ENCODE results near the gene CLCN5.

CLCN5 gene

DNA sequence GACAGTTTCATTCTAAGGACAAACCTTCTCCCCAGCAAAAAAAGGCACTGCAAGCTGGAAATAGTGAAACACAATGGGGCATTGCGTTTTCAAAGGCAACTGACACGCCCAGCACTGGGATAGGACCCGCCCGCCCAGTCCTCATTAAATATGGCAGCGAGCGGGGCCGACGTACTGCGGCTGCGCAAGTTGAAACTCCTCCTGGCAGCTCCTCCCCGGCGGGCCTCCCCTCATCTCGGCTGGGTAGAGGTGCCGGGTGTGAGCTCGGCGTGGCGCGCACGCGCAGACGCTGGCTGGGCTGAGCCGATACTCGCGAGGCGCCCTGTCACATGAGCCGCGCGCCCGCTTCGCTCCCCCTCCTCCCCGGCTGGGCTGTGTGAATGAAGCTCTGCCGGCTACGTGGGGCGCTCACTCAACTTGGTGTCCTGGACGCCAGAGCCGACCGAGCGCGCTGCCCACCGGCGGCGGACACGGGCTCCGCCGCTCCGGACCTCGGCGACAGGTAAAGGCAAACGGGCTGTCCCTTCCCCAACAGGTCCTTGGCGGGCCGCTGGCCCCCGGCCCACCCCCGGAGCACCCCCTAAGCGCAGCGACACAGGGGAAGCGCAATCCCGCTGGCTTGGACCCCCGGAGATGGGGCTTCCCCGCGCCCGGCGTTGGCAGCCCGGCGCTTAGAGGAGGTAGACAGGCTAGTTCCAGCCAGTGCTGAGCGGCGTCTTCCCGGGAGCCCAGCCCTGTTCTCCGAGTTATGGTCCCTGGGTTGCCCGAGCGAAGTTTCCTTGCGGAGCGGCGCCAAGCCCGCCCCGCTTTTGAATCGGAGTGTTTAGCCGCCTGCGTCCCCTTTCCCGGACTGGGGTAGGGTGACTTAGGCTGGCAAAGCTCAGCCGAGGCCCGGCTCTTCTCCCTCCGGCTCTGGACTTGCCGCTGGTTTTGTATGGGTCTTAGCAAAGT, at the start of gene CLCN5:
Gene CLCN5, plus strand, starts transcription at position 306 of the 951 bp plus-strand sequence. CDS start 2,703 bp downstream, outside the sequence.
- DNase-seq = peak; percentile 93

DNA sequence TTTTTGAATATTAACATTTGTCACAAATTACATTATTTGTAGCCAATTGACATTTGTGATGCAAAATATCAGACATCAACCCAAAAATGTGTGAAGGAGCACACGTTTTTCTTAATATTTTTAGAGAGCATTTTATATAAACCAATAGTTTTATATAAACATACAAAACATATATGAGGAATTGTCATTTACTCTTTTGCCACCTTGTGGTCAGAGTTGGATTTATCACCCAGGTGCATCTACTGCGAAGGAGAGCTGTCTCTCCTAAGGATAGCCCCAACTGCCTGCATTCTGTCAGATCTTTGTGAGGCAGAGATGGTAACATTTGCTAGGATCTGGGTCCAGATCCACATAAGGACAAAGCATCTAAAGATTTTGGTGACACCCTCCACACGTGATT, 45.6 kb upstream of the CLCN5 start:
- DNase-seq = no peak

DNA sequence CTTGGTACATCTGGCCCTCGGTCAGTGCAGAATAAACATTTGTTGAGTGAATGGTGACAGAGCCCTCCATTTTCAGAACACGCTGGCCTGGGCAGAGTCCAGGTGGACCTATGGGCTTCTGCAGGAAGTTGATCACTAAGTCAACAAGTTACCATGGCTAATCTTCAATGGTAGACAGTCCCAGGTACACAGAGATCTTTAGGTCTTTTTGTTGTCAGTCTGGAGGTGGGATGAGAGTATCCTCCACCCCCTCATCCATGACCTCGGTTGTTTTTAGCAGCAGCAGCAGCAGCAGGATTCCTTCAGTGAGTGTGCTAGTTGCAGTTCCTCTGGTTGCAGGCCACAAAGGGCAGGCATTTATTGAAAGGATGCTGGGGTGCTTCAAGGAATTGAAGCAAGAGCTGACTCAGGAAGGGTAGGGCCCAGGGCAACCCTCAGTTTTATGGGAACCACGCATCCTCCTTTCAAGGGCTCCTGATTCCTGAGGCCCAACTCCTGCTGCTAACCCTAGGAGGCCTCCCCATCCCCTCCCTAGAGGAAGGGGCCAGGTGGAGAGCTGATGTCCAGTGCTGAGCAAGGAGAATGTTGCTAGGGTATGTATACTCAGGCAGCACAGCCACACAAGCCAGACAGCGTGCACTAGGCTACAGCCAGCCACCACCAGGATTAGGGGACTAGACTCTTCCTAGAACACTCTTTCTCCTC, 44.8 kb upstream of the CLCN5 start:
- DNase-seq = peak; percentile 17

DNA sequence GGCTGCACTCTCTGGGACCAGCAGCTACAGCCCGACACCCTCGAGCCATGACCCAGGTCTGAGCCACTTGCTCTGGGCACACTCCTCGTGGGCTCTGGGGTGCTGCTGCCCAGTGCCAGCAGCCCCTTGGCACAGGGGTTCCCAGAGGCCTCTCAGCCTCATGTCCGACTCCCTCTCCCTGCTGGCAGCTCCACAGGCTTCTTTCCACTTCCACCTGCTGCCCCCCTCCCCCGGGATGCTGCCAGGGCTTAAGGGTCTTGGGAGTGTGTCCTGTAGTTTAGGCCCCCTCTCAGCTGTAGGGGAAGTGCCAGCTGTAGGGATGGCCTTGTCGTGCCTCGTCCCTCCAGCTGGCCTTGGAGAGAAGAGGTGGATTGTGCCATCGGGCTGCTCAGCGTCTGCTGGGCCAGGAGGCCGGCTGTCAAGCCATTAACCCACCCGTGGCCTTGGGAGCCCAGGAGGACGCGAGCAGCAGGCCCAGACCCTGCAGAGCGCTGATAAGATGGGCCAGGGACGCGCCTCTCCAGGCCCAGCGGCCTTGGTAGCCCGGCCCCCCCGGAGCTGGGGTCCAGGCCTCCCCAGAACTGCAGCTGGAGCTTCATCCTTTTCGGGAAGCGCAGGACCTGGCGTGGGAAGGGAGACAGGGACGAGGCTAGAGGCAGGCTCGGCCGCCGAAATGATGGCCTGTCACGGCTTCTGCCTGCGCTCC, 44.1 kb upstream of the CLCN5 start:
- DNase-seq = no peak

DNA sequence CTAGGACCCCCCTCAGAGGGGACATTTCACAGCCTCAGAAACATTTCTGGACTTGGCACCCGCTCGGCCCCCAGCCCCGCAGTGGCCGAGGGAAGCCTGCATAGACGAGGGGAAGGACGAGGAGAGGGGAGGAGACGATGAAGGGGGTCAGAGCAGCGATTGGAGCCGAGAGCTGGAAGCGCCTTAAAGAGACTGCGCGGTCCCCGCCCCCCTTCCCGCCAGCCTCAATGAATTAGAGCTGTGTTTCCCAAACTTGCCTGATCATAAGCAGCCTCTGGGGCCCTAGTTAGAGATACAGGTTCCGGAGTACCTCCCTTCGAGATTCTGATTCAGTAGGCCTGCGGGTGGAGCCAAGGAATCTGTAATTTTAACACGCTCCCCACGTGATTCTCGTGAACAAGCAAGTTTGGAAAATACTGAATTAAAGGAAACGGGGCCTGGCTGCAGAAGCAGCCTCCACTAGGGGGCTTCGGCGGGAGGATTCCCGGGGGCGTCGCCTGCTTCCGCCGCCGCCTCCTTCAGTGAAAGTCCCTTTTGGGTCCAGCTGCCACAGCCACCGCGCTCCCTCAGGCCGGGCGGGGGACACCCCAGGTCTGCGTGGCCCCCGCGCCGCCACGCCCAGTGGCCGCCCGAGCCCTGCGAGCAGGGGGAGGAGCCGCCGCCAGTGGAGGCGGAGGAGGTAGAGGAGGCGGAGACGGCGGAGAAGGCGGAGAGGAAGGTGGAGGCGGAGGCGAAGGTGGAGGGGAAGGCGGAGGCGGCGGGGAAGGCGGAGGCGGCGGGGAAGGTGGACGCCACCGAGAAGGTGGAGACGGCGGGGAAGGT, 43.4 kb upstream of the CLCN5 start, which contains the start of gene USP27X:
Gene USP27X, plus strand, starts transcription at position 651 of the 822 bp plus-strand sequence. CDS start 824 bp downstream, outside the sequence.
- DNase-seq = peak; percentile 74

DNA sequence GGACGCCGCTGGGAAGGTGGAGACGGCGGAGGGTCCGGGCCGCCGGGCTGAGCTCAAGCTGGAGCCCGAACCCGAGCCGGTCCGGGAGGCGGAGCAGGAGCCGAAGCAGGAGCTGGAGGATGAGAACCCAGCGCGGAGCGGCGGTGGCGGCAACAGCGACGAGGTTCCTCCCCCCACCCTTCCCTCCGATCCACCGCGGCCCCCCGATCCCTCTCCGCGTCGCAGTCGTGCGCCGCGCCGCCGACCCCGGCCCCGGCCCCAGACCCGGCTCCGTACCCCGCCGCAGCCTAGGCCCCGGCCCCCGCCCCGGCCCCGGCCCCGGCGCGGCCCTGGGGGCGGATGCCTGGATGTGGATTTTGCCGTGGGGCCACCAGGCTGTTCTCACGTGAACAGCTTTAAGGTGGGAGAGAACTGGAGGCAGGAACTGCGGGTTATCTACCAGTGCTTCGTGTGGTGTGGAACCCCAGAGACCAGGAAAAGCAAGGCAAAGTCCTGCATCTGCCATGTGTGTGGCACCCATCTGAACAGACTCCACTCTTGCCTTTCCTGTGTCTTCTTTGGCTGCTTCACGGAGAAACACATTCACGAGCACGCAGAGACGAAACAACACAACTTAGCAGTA, 42.6 kb upstream of the CLCN5 start:
- DNase-seq = peak; percentile 4

DNA sequence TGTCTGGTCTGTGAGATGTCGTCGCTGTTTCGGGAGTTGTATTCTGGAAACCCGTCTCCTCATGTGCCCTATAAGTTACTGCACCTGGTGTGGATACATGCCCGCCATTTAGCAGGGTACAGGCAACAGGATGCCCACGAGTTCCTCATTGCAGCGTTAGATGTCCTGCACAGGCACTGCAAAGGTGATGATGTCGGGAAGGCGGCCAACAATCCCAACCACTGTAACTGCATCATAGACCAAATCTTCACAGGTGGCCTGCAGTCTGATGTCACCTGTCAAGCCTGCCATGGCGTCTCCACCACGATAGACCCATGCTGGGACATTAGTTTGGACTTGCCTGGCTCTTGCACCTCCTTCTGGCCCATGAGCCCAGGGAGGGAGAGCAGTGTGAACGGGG, 41.7 kb upstream of the CLCN5 start:
- DNase-seq = no peak

DNA sequence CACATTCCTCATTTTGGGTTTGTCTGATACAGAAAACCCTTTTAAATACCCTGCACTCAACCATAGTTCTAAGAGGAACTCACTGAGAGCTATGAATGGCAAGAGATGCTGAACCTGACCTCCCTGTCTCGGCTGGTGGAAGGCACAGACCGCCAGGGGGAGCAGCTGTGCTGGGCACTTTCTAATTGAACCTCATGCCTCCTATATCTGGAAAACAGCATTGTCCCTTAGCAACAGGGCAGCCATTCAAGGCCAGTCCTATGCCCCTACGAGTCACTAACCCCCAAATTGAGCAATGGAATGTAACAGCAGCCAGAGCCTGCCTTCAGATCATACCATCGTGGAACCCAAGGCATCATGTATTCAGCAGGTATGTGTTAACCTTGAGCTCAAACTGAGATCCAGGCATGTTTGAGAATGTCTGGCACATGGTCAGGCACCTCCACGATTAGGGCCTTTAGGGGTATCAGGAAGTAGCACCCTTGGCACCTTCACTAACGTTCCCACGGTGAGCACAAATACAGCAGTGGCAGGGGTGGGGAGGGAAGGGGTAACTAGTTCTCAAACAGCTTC, 38.0 kb upstream of the CLCN5 start:
- peak; percentile 55 for DNase-seq

DNA sequence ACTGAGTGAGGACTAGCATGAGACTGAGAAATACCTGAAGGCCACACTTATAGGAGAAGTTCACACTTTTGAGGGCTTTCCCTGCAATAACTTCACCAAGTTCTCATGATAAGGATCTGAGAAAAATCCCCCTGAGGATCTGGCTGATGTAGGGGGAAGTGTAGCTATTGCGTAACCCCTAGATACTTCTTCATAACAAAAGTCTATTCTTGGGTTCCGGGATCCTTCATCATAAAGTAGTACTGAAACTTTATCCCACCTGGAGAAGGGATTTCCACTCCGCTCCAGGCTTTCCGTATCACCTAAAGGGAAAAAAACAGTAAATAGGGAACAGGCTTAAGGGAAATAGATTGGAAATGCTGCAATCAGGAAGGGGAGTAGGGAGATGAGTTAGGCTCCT, 29.9 kb upstream of the CLCN5 start:
- DNase-seq = peak; percentile 52

DNA sequence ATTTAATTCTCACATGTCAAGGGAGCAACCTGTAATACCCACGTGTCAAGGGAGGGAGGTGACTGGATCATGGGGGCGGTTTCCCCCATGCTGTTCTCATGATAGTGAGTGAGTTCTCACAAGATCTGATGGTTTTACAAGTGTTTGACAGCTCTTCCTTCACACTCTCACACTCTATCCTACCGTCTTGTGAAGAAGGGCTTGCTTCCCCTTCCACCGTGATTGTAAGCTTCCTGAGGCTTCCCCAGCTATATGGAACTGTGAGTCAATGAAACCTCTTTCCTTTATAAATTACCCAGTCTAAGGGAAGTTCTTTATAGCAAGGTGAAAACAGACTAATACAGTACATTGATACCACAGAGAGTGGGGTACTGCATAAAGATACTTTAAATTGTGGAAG, 25.4 kb upstream of the CLCN5 start:
- DNase-seq = no peak

DNA sequence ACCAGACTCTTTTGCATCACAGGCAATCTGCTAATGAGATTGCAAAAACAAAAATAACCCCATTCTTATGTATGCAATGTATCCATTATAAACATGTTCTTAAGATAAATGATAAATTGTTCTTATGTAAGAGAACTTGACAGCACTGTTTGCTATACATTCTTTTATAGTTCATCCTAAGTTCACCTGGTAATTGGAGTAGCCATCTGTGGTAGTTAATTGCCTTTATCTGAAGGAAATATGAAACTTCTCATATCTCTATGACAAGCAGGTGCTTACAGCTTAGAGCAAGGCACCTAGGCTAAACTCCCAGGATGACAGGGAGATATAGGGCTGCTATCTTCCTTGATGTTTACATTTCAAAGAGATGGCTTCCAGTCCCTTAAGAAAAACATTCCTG, 21.3 kb upstream of the CLCN5 start:
- no peak for DNase-seq

DNA sequence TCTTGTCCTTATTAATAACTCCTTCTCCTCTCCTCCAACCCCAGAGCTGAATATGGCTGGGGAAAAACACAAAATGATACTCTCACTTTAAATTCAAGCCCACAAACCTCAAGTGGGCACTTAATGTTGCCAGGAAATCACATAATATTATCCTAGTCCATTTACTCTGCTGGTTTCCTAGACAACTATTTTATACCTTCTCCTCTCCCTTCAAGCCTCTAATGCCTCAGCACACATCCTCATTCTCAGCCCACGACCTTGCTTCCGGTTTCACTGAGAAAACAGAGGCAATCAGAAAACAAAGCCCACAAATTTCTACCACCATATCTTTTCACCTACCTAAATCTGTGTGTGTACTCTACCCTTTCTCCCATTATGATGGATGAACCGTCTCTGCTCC, 12.1 kb upstream of the CLCN5 start:
- peak; percentile 32 for DNase-seq

DNA sequence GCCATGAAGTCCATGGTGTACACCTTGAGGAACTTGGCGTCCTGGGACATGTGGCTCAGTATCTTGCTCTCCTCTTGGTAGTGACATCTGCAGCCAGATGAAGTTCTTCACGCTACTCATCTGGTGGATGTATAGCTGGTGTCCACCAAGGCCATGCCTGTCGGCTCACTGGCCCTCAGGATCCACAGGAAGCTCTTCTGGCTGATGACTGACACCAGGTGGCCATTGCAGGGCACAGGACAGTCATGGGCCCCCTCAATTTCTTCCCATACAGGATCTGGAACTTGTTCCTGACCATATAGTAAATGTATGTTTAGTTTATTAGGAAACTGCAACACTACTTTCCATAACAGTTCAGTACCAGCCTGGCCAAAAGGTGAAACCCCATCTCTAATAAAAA, 10.3 kb upstream of the CLCN5 start:
- DNase-seq = no peak

DNA sequence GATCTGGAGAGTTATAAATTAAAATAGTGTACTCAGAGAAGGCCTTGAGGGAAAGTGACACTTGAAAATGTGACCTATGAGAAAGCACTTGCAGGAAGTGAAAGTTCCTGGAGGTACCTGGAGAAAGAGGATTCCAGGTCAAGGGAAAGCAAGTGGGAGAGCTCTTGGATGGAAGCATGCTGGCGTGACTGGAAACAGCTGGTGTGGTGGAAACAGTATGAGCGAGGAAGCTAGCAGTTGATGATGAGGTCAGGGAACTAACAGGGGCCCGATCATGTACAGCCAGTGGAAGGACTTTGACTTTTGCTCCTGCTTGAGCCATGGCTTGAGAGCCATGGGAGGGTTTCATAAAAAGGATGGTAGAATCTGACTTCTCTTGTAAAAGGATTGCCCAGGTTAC, 9.5 kb upstream of the CLCN5 start:
- no peak for DNase-seq

DNA sequence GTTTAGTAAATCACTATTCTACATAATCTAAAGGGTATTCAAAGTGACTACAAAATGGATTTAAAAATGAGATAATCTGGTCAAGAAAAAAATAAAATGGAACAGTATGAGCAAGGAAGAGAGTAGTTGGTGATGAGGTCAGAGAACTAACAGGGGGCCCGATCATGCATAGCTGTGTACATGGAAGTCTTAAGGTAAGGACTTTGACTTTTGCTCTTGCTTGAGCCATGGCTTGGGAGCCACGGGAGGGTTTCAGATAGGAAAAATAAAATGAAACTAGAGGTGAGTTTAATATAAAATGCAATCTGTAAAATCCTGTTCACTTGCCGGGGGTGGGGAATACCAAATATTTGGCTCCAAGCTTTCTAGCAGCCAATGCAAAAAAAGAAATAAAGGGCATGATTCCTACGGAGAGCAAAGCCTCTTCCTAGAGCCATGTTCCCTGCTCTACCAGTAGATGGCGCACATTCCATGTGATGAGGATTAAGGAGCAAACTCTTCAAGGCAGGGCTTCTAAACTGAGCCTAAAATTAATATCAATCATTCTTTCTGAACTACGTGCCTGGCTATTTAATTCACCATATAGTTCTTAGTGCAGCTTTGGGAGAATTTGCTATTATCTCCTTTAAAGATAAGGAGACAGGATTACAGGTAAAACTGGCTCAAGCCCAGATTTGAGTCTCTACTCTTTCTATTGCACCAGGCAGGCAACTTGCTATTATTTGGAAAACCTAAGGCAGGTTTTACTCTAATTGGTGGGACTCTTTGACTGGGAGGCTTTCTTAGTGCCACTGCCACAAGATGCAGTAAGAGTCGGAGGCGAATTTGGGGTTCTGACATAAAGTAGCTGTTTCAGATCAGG, 6.8 kb upstream of the CLCN5 start:
- DNase-seq = peak; percentile 49

DNA sequence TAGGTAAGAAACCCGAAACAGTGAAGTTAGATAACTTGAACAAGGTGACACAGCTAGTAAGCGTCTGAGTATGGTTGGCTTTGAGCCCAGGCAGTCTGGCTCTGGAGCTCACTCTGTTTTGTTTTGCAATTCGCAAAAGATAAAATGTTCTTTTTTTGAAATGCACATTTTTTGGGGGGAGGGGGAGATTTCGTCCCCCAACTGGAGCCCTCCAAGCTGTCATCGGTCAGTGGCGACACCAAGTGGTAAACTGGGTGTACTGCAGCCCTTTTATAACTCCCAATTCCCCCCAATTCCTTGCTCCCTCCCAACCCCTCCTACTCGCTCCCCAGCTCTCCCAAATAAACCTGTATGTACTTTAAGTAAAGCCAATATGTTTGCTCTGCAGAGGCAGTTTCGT, 2.8 kb upstream of the CLCN5 start:
- DNase-seq = peak; percentile 20

DNA sequence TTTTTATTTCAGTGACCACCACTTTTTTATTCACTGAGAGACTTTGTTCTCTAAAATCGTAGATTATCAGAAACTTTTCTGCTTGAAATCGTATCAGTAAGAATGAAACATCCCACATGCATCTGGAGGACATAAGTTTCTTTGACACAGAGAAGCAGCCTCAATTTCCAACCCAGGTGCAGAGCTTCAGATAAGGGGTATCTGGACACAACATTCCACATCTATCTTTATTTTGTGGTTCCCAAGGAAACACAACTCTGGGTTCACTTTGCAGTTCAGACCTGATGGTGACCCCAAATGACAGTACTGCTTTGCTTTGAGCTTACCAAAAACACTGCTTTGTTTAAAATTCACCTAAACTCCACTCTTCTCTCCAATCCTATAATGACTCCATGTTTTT, 1.3 kb upstream of the CLCN5 start:
- no peak for DNase-seq

DNA sequence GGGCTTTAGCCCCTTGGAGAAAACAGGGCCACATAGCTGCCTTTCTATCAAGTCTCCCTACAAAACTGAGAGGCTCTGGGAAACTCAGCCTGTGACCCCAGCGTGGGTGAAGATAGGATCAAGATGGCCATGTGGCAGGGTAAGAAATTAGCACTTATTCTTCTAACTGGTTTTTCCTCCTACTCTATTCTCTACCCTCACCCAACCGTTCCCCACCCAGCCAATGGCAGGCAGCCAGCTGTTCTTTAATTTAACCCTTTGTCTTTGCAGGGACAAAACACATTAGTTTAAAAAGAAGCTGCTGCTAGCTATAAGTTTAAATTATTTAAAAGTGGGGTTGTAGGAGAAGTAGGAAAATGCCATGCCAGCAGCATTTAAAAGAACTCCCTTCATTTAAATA, 2.8 kb downstream of the CLCN5 start:
- no peak for DNase-seq

DNA sequence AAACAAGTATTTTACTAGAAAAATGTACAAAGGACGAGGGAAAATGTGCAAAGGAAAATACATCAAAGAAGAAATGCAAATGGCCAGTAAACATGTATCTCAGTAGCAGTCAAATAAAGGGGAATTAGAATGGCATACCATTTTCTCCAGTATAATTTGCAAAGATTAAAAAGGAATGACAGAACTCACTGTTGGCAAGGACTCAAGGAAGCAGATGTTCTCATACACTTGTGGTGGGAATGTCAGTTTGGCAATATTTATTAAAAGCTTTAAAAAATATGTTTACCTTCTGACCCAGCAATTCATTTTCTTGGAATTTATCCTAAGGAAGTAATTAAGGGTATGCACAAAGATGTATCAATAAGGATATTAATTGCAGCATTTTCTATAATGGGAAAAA, 7.6 kb downstream of the CLCN5 start:
- DNase-seq = no peak

DNA sequence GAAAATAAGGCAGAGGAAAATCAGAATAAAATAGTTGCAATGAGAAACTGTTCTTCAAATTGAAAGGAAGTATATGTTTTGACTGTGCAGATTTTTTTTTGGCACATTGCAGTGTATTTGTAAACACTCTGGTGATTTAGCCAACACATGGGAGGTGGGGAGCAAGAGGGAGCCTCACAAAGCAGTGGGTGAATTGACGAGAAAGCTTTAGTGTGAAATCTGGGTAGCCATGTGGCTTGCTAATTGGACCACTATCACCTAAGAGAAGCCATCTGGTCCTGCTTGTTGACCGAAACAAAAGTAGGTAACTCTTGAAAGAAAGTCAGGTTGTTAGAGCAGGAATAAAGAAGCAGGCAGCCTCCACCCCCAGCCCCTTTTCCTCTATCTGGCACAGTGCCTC, 10.4 kb downstream of the CLCN5 start:
- no peak for DNase-seq

DNA sequence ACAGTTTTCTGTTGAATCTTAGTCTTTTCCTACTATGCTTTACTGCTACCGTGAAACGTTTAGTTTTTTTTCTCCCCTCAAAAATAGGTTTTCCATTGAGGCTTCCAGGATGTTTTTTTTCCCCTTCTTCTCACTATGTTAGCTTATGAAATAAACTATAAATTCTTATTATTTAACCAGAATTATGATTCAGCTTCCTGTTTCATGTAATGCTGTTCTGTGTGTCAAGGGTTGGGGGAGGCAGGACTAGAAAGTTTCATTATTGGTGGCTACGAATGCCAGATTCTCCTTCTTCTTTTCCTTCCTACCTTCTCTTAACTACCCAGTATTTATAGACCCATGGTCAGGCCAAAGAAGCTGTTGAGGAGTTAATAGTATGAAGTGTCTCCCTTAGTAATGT, 11.8 kb downstream of the CLCN5 start:
- peak; percentile 58 for DNase-seq

All from inflammatory macrophage treated with lipopolysaccharide for 4 hours (primary cell).